K562 (cell line): ENCODE measurements around the gene PKDREJ. TPM values are rescaled to one million over a fixed set of nuclear protein-coding genes. Genes with fewer than 3 reads are reported as not detected.

ENCODE experiments used
- ATAC-seq: fragments of 200-7000 bp; cut with Tn5 transposase; 3 replicates; pipeline ENCODE4 v1.9.1; 2020; ENCODE audit warnings: moderate library complexity
- BruUV-seq: library from RNA; stranded (reverse); fragments of 400-500 nt; replicated peaks from 2 replicates; lab custom pipeline; 2021; lab: Mats Ljungman, UMichigan
- CTCF ChIA-PET: fragments of 300-600 bp; formaldehyde crosslinking; extraction: SDS; loops from one replicate; lab custom pipeline; 2021; ENCODE audit warnings: low intra/inter-chr PET ratio; lab: Yijun Ruan, JAX
- POLR2A ChIA-PET: fragments of 300-600, 350-650 bp; sonication (Branson Sonifier 250); formaldehyde crosslinking; extraction: SDS; loops from one replicate; lab custom pipeline; 2021; ENCODE audit warnings: antibody characterized with exemption, inconsistent platforms; lab: Yijun Ruan, JAX
- DNase-seq, 4 experiments: peaks; one replicate each; pipeline versions ENCODE4 v3.0.0 to v3.0.0-alpha.2; 2011 to 2018; ENCODE audit warnings: low spot score in 3 of 4, mixed read lengths in 3 of 4; ENCODE audit errors: extremely low read depth in 1 of 4
- FAIRE-seq: peaks from 2 replicates; lab custom pipeline; 2011; peaks lifted over from hg19 to GRCh38; lab: Jason Lieb, UNC
- H2AFZ ChIP-seq: 2 replicates; pipeline ENCODE4 v1.6.0; 2011; ENCODE audit warnings: low read depth, low read length, control low read depth, inconsistent platforms
- H3K27ac ChIP-seq: fragments of 200-600 bp; 3 replicates; pipeline ENCODE4 v1.8.0; 2011; ENCODE audit warnings: low read depth, mild to moderate bottlenecking, control low read depth, inconsistent platforms, low read length, moderate library complexity, mixed read lengths; ENCODE audit errors: extremely low read depth
- H3K27me3 ChIP-seq, 2 experiments: fragments of 300-600 bp in 1 of 2; 2 replicates in 1 of 2; 3 replicates in 1 of 2; pipeline versions ENCODE4 v1.6.0 to v1.8.0; 2011; ENCODE audit warnings: inconsistent platforms in 2 of 2, low read length in 2 of 2, mild to moderate bottlenecking in 1 of 2, mixed read lengths in 1 of 2, moderate library complexity in 1 of 2; ENCODE audit not compliant: control insufficient read depth in 2 of 2, insufficient read depth in 2 of 2
- H3K36me3 ChIP-seq: fragments of 300-600 bp; 3 replicates; pipeline ENCODE4 v1.8.0; 2011; ENCODE audit warnings: mild to moderate bottlenecking, low read length, inconsistent platforms; ENCODE audit not compliant: control insufficient read depth, insufficient read depth
- H3K4me1 ChIP-seq, 2 experiments: fragments of 200-600 bp in 1 of 2; replicated peaks in 1 of 2; 2 replicates in 1 of 2; 3 replicates in 1 of 2; pipeline versions ENCODE4 v1.5.1 to v1.8.0; 2011; ENCODE audit warnings: inconsistent platforms in 2 of 2, low read length in 2 of 2, mild to moderate bottlenecking in 1 of 2, mixed read lengths in 1 of 2, moderate library complexity in 1 of 2; ENCODE audit not compliant: control insufficient read depth in 2 of 2, insufficient read depth in 2 of 2
- H3K4me2 ChIP-seq: 2 replicates; pipeline ENCODE4 v1.6.1; 2011; ENCODE audit warnings: low read length, control low read depth, inconsistent platforms, mixed read lengths; ENCODE audit not compliant: insufficient read depth
- H3K4me3 ChIP-seq: fragments of 200-600 bp; sonication (generic), shearing (Covaris generic); 2 replicates; pipeline ENCODE4 v1.5.1; 2016; ENCODE audit warnings: control low read depth, inconsistent platforms
- H3K79me2 ChIP-seq: fragments of 200-600 bp; 3 replicates; pipeline ENCODE4 v1.8.0; 2011; ENCODE audit warnings: low read length, inconsistent platforms; ENCODE audit not compliant: control insufficient read depth, insufficient read depth
- H3K9ac ChIP-seq, 2 experiments: 2 replicates each; pipeline versions ENCODE4 v1.6.0 to v1.6.1; 2011; ENCODE audit warnings: low read depth in 2 of 2, low read length in 2 of 2, control low read depth in 1 of 2, inconsistent platforms in 1 of 2, mild to moderate bottlenecking in 1 of 2, mixed read lengths in 1 of 2; ENCODE audit not compliant: insufficient read depth in 1 of 2
- H3K9me1 ChIP-seq: one replicate; pipeline ENCODE4 v1.6.0; 2011; ENCODE audit warnings: inconsistent platforms, mild to moderate bottlenecking, low read length, moderate library complexity; ENCODE audit not compliant: control insufficient read depth, insufficient read depth
- H3K9me3 ChIP-seq: replicated peaks from 2 replicates; pipeline ENCODE4 v1.5.1; 2011; ENCODE audit warnings: low read depth, low read length, inconsistent platforms; ENCODE audit not compliant: control insufficient read depth, insufficient read depth
- H4K20me1 ChIP-seq: replicated peaks from 2 replicates; pipeline ENCODE4 v1.6.1; 2011; ENCODE audit warnings: low read length, inconsistent platforms, mixed read lengths; ENCODE audit not compliant: control insufficient read depth, insufficient read depth
- EP400 ChIP-seq: fragments of 450-650 bp; IDR thresholded peaks from 2 replicates; pipeline ENCODE4 v1.6.1; 2017; ENCODE audit warnings: antibody characterized with exemption, mild to moderate bottlenecking, moderate library complexity
- FIP1L1 ChIP-seq: fragments of 200-400 bp; formaldehyde crosslinking; IDR thresholded peaks from 2 replicates; pipeline ENCODE4 v1.6.1; 2018; ENCODE audit warnings: mild to moderate bottlenecking, low read depth, low read length; ENCODE audit not compliant: poor library complexity, severe bottlenecking
- KDM1A ChIP-seq, 2 experiments: fragments of 450-650 bp; IDR thresholded peaks; 2 replicates each; pipeline ENCODE4 v1.6.1; 2016; ENCODE audit warnings: mild to moderate bottlenecking in 2 of 2
- NFIC ChIP-seq: fragments of 450-650 bp; IDR thresholded peaks from 2 replicates; pipeline ENCODE4 v1.6.1; 2017; ENCODE audit warnings: mild to moderate bottlenecking, inconsistent platforms
- RBFOX2 ChIP-seq: fragments of 200-400 bp; formaldehyde crosslinking; IDR thresholded peaks from 2 replicates; pipeline ENCODE4 v1.6.1; 2017; ENCODE audit warnings: low read depth, mild to moderate bottlenecking, low read length, moderate library complexity
- SMAD3 ChIP-seq: fragments of 450-650 bp; formaldehyde crosslinking; conservative IDR thresholded peaks from 2 replicates; pipeline ENCODE4 v1.4.0; 2020; ENCODE audit warnings: mild to moderate bottlenecking
- SREBF2 ChIP-seq: sonication (generic); formaldehyde crosslinking; IDR thresholded peaks from 2 replicates; pipeline ENCODE4 v1.4.0; 2020; ENCODE audit warnings: mild to moderate bottlenecking, missing genetic modification reagents
- WGBS: fragments of 100-300 bp; shearing (Covaris generic); methylation state at CpG from one replicate; pipeline ENCODE4 v1.1.6; 2016; ENCODE audit warnings: low coverage, mixed read lengths; ENCODE audit not compliant: insufficient coverage; ENCODE audit errors: missing lambda C conversion rate; 5-methylcytosine and 5-hydroxymethylcytosine counted together
- in situ Hi-C: fragments of 300-500 bp; cut with MboI; formaldehyde crosslinking; loops from 4 replicates; pipeline ENCODE4 v1.15.0; 2018; ENCODE audit warnings: inconsistent platforms, mixed read lengths
- intact Hi-C: fragments of 100-400 bp; cut with micrococcal nuclease; formaldehyde crosslinking; loops from 2 replicates; pipeline ENCODE4 v1.14.2; 2022
- polyA plus RNA-seq, 8 experiments: library from polyadenylated mRNA; depleted of rRNA in 4 of 8; stranded (reverse) in 5 of 8; unstranded in 3 of 8; fragments of >200 nt; fragmentation: Nextera tagmentation in 2 of 8; fragmentation: Illumina TruSeq in 1 of 8; extraction: Ambion mirVana in 2 of 8; extraction: Trizol in 1 of 8; gene quantifications; 2 replicates each; pipeline versions ENCODE4 v1.2.1 to v1.2.3, GENCODE V29; 2011 to 2014; ENCODE audit warnings: inconsistent platforms in 1 of 8, missing spikeins in 1 of 8
- total RNA-seq, 7 experiments: library from RNA; depleted of rRNA in 6 of 7; stranded (reverse); fragments of >200 nt in 6 of 7; fragmentation: Illumina TruSeq in 2 of 7; extraction: Trizol in 2 of 7; gene quantifications; 2 replicates each; pipeline versions ENCODE4 v1.2.1 to v1.2.3, GENCODE V29; 2011 to 2021; ENCODE audit warnings: low replicate concordance in 1 of 7
- TF ChIP-seq, protein P1 (sequence below): fragments of 450-650 bp; IDR thresholded peaks from 2 replicates; pipeline ENCODE4 v1.7.0; 2016; ENCODE audit warnings: borderline replicate concordance

The PKDREJ gene
- total and polyA plus RNA-seq, 9 of the 15 experiments (the other 6 are each of a cell fraction or from before 2014, with no cell fraction given) = 0.03 TPM; not detected in 8

DNA sequence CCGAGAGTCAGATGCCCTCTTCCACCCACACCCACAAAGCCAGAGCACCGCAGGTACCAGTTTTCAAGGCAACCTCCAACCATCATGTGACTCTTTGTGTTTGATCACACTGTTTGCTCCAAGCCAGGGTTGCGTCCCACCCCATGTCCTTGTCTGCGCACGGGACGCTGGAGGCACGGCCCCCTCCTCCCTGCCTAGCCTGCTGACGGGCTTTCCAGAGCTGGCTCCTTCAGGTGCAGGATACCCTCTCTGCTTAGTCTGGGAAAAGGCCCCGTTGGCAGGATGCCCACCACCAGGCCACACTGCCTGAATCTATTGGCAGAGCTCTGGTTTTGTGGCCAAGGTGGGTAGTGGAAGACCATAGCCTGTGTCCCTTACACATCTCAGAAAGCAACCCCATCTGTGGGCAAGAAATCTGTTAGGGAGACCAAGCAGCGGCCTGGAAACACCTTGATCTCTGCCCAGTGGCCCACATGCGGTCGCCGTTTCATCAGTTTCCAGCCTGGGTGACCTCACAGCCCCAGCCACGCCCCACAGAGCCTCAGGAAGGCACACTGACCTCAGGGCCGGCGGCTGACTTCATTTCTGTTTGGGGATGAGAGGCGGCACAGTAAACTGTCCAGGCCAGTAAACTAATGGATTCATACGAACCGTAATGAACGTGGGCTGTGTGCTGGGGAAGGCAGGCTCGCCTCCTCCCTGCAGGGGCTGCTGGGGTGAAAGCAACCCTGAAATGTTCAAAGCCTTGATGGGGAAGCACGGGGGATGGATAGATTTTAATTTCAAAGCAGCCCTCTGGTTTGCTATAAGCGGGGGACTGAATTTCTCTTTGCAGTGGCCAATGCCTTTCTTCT is 38.9 kb downstream of the PKDREJ start:
- Histone ChIP-seq H3K36me3 (no peaks in the 10 kb centered on the region), H3K4me1 (peaks cover 0 to 10% of the 10 kb centered on the region in 2 experiments; a peak in 1 of 5 replicates), H3K79me2 (no peaks in the 10 kb centered on the region), H3K4me3 (no peak overlapping the region), H3K9me1 (no peaks in the 10 kb centered on the region), H3K4me2 (no peak overlapping the region), H3K9ac (no peak overlapping the region), H3K27ac (no peak overlapping the region), H2AFZ (no peak overlapping the region), H4K20me1 (no peaks in the 10 kb centered on the region), H3K27me3 (no peaks in the 10 kb centered on the region), H3K9me3 (no peaks in the 10 kb centered on the region)
- ChIA-PET CTCF (no interaction called here), POLR2A (no interaction called here)
- ATAC-seq (peak; percentile 68), FAIRE-seq (no peak), DNase-seq (peak in 3 of 4 experiments; percentile 16 to 20 (median 17))
- 54% methylated on average over 17 of the region's 23 CpGs for WGBS
- no TSS peak for BruUV-seq
- in situ Hi-C loops (no loop called here), intact Hi-C loops (no loop called here)
- TF ChIP-seq SMAD3 (CRISPR knock-in tag) (no peak), FIP1L1 (no peak), KDM1A (IDR thresholded peaks at IDR 0.05) (no peak), SREBF2 (CRISPR knock-in tag) (no peak), RBFOX2 (peak; percentile 28; the same call in 1 of the 2 replicates), NFIC (peak; percentile 48), EP400 (peak; percentile 35; the same call in 1 of the 2 replicates)
- TF ChIP-seq, protein P1, sequence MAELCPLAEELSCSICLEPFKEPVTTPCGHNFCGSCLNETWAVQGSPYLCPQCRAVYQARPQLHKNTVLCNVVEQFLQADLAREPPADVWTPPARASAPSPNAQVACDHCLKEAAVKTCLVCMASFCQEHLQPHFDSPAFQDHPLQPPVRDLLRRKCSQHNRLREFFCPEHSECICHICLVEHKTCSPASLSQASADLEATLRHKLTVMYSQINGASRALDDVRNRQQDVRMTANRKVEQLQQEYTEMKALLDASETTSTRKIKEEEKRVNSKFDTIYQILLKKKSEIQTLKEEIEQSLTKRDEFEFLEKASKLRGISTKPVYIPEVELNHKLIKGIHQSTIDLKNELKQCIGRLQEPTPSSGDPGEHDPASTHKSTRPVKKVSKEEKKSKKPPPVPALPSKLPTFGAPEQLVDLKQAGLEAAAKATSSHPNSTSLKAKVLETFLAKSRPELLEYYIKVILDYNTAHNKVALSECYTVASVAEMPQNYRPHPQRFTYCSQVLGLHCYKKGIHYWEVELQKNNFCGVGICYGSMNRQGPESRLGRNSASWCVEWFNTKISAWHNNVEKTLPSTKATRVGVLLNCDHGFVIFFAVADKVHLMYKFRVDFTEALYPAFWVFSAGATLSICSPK = no peak
